Neural progenitor cell (in vitro differentiated cells): ENCODE measurements around the gene SIAH2.

Experiments
- EZH2 ChIP-seq: fragments of 200-600 bp; sonication (generic); IDR thresholded peaks from 2 replicates; pipeline ENCODE4 v1.6.1; 2017; ENCODE audit warnings: antibody characterized with exemption, mild to moderate bottlenecking, moderate library complexity
- EZH2phosphoT487 ChIP-seq: fragments of 200-600 bp; sonication (generic); IDR thresholded peaks from 2 replicates; pipeline ENCODE4 v1.6.1; 2017; ENCODE audit warnings: antibody characterized with exemption
- TF ChIP-seq, protein P1 (sequence below): fragments of 200-600 bp; sonication (generic); IDR thresholded peaks from 2 replicates; pipeline ENCODE4 v1.5.1; 2017; ENCODE audit warnings: antibody characterized with exemption, mild to moderate bottlenecking

DNA sequence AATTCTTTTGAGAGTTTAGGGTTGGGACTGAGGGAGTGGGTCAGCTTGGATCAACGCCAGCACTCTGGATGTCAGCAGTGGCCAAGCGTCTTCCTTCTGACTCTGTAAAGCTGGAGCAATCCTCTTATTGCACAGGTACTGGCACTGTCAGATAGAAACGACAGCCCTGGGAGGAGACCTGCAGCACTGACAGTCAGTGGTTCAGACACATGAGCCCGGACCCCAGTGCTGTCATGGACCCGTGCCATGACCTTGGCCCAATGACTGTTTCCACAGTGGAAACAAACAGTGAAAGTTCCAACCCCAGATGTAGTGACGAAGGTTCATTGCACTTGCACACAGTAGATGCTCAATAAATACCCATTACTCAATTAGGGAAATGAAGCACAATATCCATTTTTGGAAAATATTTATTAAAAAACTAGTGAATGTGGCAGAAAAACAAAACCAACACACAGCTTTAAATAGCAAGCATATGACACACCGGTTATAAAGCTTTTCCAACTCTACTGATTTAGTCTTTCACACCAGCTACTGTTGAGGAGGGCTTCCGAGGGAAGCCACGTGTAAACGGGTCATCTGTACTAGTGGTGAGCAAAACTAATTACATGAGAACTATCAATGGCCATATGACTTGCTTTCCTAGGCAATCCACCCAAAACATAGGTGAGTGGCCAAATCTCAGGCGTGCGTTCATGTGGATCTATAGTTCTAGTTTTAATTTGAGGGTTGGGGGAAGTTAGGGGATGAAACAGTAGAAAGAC, 22.1 kb downstream of the SIAH2 start:
- TF ChIP-seq, protein P1, sequence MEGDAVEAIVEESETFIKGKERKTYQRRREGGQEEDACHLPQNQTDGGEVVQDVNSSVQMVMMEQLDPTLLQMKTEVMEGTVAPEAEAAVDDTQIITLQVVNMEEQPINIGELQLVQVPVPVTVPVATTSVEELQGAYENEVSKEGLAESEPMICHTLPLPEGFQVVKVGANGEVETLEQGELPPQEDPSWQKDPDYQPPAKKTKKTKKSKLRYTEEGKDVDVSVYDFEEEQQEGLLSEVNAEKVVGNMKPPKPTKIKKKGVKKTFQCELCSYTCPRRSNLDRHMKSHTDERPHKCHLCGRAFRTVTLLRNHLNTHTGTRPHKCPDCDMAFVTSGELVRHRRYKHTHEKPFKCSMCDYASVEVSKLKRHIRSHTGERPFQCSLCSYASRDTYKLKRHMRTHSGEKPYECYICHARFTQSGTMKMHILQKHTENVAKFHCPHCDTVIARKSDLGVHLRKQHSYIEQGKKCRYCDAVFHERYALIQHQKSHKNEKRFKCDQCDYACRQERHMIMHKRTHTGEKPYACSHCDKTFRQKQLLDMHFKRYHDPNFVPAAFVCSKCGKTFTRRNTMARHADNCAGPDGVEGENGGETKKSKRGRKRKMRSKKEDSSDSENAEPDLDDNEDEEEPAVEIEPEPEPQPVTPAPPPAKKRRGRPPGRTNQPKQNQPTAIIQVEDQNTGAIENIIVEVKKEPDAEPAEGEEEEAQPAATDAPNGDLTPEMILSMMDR, result no peak
- no peak for TF ChIP-seq EZH2
- no peak for TF ChIP-seq EZH2phosphoT487
